Transverse colon (tissue), 3 donors: Measurements from ENCODE around the gene SCAF8.

ENCODE experiments used
- EP300 ChIP-seq: sonication (generic); formaldehyde crosslinking; IDR thresholded peaks from one replicate; pipeline ENCODE4 v1.6.1; 2017; ENCODE audit warnings: antibody characterized with exemption, low read depth
- TF ChIP-seq, protein P1 (sequence below), 5 experiments: fragments of 200-600 bp in 3 of 5; fragments of 450-650 bp in 2 of 5; sonication (generic) in 3 of 5; IDR thresholded peaks; 1 replicate in 2 of 5; 2 replicates in 3 of 5; pipeline ENCODE4 v1.5.1; 2016 to 2017; ENCODE audit warnings: antibody characterized with exemption in 5 of 5, inconsistent platforms in 3 of 5, mild to moderate bottlenecking in 2 of 5, moderate library complexity in 1 of 5

DNA sequence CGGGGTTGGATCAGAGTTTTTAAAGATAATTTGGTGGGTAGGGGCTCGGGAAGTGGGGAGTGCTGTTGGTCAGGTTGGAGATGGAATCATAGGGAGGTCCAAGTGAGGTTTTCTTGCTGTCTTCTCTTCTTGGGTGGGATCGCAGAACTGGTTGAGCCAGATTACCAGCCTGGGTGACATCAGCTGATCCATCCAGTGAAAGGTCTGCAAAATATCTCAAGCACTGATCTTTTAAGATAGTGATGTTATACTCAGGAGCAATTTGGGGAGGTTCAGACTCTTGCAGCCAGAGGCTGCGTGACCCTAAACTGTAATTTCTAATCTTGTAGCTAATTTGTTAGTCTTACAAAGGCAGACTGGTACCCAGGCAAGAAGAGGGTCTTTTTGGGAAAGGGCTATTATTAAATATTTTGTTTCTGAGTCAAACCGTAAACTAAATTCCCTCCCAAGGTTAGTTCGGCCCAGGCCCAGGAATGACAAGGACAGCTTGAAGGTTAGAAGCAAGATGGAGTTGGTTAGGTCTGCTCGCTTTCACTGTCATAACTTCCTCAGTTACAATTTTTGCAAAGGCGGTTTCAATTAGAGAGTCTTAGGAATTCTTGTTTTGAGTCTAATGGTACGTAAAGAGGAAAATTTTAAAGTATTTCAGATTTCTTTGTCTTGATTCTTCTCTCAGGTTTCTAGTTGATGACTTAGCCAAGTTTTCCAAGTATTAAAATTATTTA is 53.1 kb downstream of the SCAF8 start:
- TF ChIP-seq, protein P1, sequence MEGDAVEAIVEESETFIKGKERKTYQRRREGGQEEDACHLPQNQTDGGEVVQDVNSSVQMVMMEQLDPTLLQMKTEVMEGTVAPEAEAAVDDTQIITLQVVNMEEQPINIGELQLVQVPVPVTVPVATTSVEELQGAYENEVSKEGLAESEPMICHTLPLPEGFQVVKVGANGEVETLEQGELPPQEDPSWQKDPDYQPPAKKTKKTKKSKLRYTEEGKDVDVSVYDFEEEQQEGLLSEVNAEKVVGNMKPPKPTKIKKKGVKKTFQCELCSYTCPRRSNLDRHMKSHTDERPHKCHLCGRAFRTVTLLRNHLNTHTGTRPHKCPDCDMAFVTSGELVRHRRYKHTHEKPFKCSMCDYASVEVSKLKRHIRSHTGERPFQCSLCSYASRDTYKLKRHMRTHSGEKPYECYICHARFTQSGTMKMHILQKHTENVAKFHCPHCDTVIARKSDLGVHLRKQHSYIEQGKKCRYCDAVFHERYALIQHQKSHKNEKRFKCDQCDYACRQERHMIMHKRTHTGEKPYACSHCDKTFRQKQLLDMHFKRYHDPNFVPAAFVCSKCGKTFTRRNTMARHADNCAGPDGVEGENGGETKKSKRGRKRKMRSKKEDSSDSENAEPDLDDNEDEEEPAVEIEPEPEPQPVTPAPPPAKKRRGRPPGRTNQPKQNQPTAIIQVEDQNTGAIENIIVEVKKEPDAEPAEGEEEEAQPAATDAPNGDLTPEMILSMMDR (IDR thresholded peaks at IDR 0.05), result no peak
- no peak for TF ChIP-seq EP300
